Effector memory CD4-positive, alpha-beta T cell (primary cell): ENCODE measurements around the gene URGCP.
"Not testable (repeated sequence)": the region's sequence is repeated elsewhere in the genome, so short reads cannot be mapped to it uniquely, and the experiment has no call there.

Source experiments
- DNase-seq, 3 donors: peaks; one replicate each; pipeline ENCODE4 v3.0.0-alpha.2; 2020
- H3K27ac ChIP-seq: 2 replicates; pipeline ENCODE4 v1.7.0; 2013; ENCODE audit warnings: mild to moderate bottlenecking, low read length, moderate library complexity; ENCODE audit not compliant: insufficient read depth, poor library complexity, severe bottlenecking
- H3K27me3 ChIP-seq: replicated peaks from 2 replicates; pipeline ENCODE4 v1.7.0; 2013; ENCODE audit warnings: mild to moderate bottlenecking, low read length; ENCODE audit not compliant: insufficient read depth, control insufficient read depth, poor library complexity, severe bottlenecking
- H3K36me3 ChIP-seq: 2 replicates; pipeline ENCODE4 v1.7.0; 2013; ENCODE audit warnings: mild to moderate bottlenecking, low read length, moderate library complexity; ENCODE audit not compliant: control insufficient read depth, insufficient read depth
- H3K4me1 ChIP-seq: 2 replicates; pipeline ENCODE4 v1.7.0; 2013; ENCODE audit warnings: low read length, mild to moderate bottlenecking; ENCODE audit not compliant: control insufficient read depth, insufficient read depth, poor library complexity, severe bottlenecking
- H3K4me3 ChIP-seq: 2 replicates; pipeline ENCODE4 v1.7.0; 2013; ENCODE audit warnings: low read length, low read depth, mild to moderate bottlenecking; ENCODE audit not compliant: insufficient read depth, poor library complexity, severe bottlenecking
- H3K9me3 ChIP-seq: 2 replicates; pipeline ENCODE4 v1.7.0; 2013; ENCODE audit warnings: mild to moderate bottlenecking, low read length, moderate library complexity; ENCODE audit not compliant: control insufficient read depth

Gene URGCP

GRCh38 chr7:43844662-43845061, 61.7 kb downstream of the URGCP start:
- no peak for DNase-seq
- Histone ChIP-seq H3K36me3 (no peaks in the 10 kb centered on the region), H3K4me3 (no peak overlapping the region), H3K27me3 (no peaks in the 10 kb centered on the region), H3K9me3 (no peaks in the 10 kb centered on the region), H3K27ac (no peak overlapping the region), H3K4me1 (no peaks in the 10 kb centered on the region)

GRCh38 chr7:43844257-43844656, 62.1 kb downstream of the URGCP start:
- Histone ChIP-seq H3K27ac (no peak overlapping the region), H3K4me3 (no peak overlapping the region), H3K4me1 (no peaks in the 10 kb centered on the region), H3K27me3 (no peaks in the 10 kb centered on the region), H3K9me3 (no peaks in the 10 kb centered on the region), H3K36me3 (no peaks in the 10 kb centered on the region)
- no peak for DNase-seq

GRCh38 chr7:43843296-43843695, 63.1 kb downstream of the URGCP start:
- Histone ChIP-seq H3K4me3 (no peak overlapping the region), H3K4me1 (no peaks in the 10 kb centered on the region)

GRCh38 chr7:43838201-43838658, 68.2 kb downstream of the URGCP start:
- DNase-seq, result no peak
- no peak overlapping the region for H3K4me3 ChIP-seq
- H3K27ac ChIP-seq, result no peak overlapping the region
- no peaks in the 10 kb centered on the region for H3K4me1 ChIP-seq
- H3K36me3 ChIP-seq, result no peaks in the 10 kb centered on the region
- H3K27me3 ChIP-seq, result no peaks in the 10 kb centered on the region
- no peaks in the 10 kb centered on the region for H3K9me3 ChIP-seq

More at GRCh38 chr7:43843296-43843695, 63.1 kb downstream of the URGCP start:
- no peak for DNase-seq
- Histone ChIP-seq H3K27me3 (no peaks in the 10 kb centered on the region), H3K36me3 (no peaks in the 10 kb centered on the region), H3K27ac (no peak overlapping the region), H3K9me3 (no peaks in the 10 kb centered on the region)

DNA sequence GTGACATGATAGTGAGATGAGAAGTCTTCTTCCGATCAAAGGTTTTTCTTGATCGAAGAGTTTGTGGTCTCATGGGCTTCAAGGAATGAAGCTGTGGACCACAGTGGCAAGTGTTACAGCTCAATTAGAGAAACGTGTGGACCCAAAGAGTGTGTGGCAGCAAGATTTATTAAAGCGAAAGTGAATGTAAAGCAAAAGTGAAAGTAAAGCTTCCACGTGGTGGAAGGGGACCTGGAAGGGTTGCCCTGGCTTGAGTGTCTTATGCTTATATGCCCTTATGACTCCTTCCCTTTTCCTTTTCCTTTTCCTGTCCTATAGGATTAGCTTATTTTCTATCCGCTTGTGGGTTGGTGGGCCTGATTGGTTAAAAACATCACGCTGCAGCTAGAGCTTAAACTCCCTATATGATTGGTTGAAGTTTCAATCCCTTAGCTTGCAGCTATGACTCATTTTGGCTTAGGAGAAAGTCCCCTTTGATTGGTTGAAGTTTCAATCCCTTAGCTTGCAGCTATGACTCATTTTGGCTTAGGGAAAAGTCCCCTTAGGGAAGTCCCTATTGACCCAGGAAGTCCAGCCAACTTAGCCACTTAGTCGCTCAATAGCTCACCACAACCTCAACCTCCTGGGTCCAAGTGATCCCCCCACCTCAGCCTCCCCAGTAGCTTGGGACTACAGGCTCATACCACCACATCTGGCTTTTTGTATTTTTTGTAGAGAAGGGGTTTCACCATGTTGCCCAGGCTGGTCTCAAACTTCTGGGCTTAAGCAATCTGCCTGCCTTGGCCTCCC, 71.7 kb downstream of the URGCP start:
- Histone ChIP-seq H3K36me3 (no peaks in the 10 kb centered on the region), H3K4me1 (no peaks in the 10 kb centered on the region), H3K4me3 (peak overlapping the region; percentile 56), H3K9me3 (no peaks in the 10 kb centered on the region), H3K27me3 (no peaks in the 10 kb centered on the region), H3K27ac (peak overlapping the region; percentile 69)
- DNase-seq, result peak; percentile 12 to 39 (median 33)

DNA sequence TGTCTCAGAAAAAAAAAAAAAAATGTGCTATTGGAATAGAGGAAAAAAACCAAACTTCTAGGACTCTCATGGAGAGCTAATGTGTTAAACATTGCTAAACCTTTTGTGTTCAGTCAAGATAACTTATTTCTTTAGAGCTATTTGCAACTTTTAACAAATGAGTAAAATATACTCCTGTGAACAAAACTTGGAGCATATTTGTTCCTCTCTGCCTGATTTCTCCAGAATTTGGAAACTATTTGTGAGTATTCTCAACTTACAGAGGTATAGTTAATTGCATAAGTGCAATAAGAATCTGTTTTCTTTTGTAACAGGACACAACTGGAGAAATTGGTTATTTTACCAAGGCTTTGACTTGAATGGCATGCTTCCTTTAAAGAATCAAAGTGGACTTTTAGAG, 75.5 kb downstream of the URGCP start:
- not testable (repeated sequence) for DNase-seq, H3K36me3 ChIP-seq, H3K4me3 ChIP-seq, H3K9me3 ChIP-seq, H3K4me1 ChIP-seq, H3K27me3 ChIP-seq, H3K27ac ChIP-seq
